ENCODE data around the gene PRDM16. TPM values are rescaled to one million over a fixed set of nuclear protein-coding genes. Genes with fewer than 3 reads are reported as not detected.

PRDM16 gene
- total RNA-seq, 1 experiment from 2014 or later: 22.3 TPM

DNA sequence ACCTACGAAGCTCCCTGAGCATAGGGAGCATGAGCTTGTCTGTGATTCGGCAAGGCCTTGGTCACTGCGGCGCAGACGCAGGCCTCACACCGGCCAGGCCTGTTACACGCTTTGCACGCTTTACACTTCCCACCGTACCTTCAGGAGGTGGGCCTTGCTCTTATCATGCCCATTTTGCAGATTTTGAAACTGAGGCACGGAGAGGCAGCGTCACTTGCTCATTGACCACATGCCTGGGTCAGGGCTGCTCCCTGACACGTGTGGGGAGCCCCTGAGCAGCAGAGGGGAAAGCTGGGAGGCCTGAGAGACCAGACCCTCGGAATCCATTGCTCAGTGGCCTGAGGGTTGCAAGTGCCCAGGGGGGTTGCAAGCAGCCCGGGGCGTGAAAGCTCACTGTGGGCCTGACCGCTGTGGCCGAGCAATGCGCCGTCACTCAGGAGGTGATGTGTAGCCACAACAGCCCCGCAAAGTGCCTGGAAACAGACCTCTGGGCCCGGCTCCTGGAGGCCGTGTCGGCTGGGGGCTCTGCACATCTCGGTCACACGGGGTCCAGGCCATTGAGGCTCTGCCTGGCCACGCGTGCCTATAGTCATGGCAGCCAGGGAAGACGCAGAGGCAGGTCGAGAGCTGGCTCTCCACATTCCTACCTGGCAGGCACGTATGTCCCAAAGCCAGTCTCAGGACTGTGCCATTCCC, 392.4 kb downstream of the PRDM16 start:
- no peak overlapping the region for H3K27ac ChIP-seq (ENCODE audit: low read length)
- DNase-seq (ENCODE audit: low read depth, low spot score) (no peak), ATAC-seq (no peak)
- no TSS peak for BruUV-seq (replicated peaks)
- CTCF ChIA-PET: no interaction called here
- 0 out of 2 replicates have a peak, but pooled peaks cover 4% of the 10 kb centered on the region for H3K4me1 ChIP-seq (ENCODE audit: control insufficient read depth, insufficient read depth, low read length)
- no peaks in the 10 kb centered on the region for H3K9me3 ChIP-seq (ENCODE audit: control insufficient read depth, insufficient read depth, low read depth, low read length)
- POLR2A ChIA-PET: no interaction called here
- TF ChIP-seq TCF7L2 (IDR thresholded peaks at IDR 0.05; ENCODE audit: low read depth, low read length): no peak
- TF ChIP-seq, protein P1, sequence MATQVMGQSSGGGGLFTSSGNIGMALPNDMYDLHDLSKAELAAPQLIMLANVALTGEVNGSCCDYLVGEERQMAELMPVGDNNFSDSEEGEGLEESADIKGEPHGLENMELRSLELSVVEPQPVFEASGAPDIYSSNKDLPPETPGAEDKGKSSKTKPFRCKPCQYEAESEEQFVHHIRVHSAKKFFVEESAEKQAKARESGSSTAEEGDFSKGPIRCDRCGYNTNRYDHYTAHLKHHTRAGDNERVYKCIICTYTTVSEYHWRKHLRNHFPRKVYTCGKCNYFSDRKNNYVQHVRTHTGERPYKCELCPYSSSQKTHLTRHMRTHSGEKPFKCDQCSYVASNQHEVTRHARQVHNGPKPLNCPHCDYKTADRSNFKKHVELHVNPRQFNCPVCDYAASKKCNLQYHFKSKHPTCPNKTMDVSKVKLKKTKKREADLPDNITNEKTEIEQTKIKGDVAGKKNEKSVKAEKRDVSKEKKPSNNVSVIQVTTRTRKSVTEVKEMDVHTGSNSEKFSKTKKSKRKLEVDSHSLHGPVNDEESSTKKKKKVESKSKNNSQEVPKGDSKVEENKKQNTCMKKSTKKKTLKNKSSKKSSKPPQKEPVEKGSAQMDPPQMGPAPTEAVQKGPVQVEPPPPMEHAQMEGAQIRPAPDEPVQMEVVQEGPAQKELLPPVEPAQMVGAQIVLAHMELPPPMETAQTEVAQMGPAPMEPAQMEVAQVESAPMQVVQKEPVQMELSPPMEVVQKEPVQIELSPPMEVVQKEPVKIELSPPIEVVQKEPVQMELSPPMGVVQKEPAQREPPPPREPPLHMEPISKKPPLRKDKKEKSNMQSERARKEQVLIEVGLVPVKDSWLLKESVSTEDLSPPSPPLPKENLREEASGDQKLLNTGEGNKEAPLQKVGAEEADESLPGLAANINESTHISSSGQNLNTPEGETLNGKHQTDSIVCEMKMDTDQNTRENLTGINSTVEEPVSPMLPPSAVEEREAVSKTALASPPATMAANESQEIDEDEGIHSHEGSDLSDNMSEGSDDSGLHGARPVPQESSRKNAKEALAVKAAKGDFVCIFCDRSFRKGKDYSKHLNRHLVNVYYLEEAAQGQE (IDR thresholded peaks at IDR 0.05; ENCODE audit: insufficient read depth in 1 of 2, low read depth in 2 of 2, low read length in 1 of 2): no peak
- TF ChIP-seq, protein P2, sequence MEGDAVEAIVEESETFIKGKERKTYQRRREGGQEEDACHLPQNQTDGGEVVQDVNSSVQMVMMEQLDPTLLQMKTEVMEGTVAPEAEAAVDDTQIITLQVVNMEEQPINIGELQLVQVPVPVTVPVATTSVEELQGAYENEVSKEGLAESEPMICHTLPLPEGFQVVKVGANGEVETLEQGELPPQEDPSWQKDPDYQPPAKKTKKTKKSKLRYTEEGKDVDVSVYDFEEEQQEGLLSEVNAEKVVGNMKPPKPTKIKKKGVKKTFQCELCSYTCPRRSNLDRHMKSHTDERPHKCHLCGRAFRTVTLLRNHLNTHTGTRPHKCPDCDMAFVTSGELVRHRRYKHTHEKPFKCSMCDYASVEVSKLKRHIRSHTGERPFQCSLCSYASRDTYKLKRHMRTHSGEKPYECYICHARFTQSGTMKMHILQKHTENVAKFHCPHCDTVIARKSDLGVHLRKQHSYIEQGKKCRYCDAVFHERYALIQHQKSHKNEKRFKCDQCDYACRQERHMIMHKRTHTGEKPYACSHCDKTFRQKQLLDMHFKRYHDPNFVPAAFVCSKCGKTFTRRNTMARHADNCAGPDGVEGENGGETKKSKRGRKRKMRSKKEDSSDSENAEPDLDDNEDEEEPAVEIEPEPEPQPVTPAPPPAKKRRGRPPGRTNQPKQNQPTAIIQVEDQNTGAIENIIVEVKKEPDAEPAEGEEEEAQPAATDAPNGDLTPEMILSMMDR (IDR thresholded peaks at IDR 0.05): no peak
- TF ChIP-seq POLR2AphosphoS5 (IDR thresholded peaks at IDR 0.05; ENCODE audit: low read depth, low read length): no peak
- TF ChIP-seq SIN3A (IDR thresholded peaks at IDR 0.05; ENCODE audit: borderline replicate concordance, insufficient read depth, low read depth, low read length): no peak
- in situ Hi-C loops (cut with HindIII; ENCODE audit: low pct_unique_long_range_greater_than_20kb, low sequenced_read_pairs) (no loop called here), intact Hi-C loops (cut with micrococcal nuclease; ENCODE audit: unreplicated experiment) (no loop called here)
- H3K27me3 ChIP-seq (ENCODE audit: control insufficient read depth, insufficient read depth, low read length): no peaks in the 10 kb centered on the region
- H3K36me3 ChIP-seq (ENCODE audit: control insufficient read depth, insufficient read depth, low read length): no peaks in the 10 kb centered on the region
- no peak overlapping the region for H3K4me3 ChIP-seq (ENCODE audit: low read depth in 2 of 2, low read length in 2 of 2)

DNA sequence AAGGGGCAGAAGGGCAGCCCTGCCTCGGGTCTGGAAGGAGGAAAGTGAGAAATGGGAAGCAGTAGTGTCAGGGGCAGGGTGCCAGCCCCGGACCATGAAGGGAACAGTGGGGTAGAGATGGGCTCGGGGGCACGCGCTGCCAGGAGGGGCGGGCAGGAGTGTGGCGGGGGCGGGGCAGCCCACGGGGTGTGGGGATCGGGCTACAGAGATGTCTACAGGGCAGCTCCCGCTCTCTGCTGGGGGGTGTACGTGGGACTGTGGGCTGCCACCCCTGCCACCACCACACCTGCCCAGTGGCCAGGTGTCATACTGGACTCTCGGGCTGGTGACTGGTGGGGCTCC, 392.9 kb downstream of the PRDM16 start:
- H3K4me3 ChIP-seq (ENCODE audit: low read depth in 2 of 2, low read length in 2 of 2): no peak overlapping the region
- 0 out of 2 replicates have a peak, but pooled peaks cover 4% of the 10 kb centered on the region for H3K4me1 ChIP-seq (ENCODE audit: control insufficient read depth, insufficient read depth, low read length)
- no peak for ATAC-seq
- no peaks in the 10 kb centered on the region for H3K36me3 ChIP-seq (ENCODE audit: control insufficient read depth, insufficient read depth, low read length)
- H3K27ac ChIP-seq (ENCODE audit: low read length): no peak overlapping the region
- intact Hi-C loops (cut with micrococcal nuclease; ENCODE audit: unreplicated experiment) (no loop called here), in situ Hi-C loops (cut with HindIII; ENCODE audit: low pct_unique_long_range_greater_than_20kb, low sequenced_read_pairs) (no loop called here)
- BruUV-seq (replicated peaks): no TSS peak
- H3K27me3 ChIP-seq (ENCODE audit: control insufficient read depth, insufficient read depth, low read length): no peaks in the 10 kb centered on the region
- no peaks in the 10 kb centered on the region for H3K9me3 ChIP-seq (ENCODE audit: control insufficient read depth, insufficient read depth, low read depth, low read length)
- ChIA-PET POLR2A (no interaction called here), CTCF (no interaction called here)
- DNase-seq (ENCODE audit: low read depth, low spot score): no peak
- TF ChIP-seq TCF7L2 (IDR thresholded peaks at IDR 0.05; ENCODE audit: low read depth, low read length): no peak
- no peak for TF ChIP-seq POLR2AphosphoS5 (IDR thresholded peaks at IDR 0.05; ENCODE audit: low read depth, low read length)
- TF ChIP-seq, protein P2 (IDR thresholded peaks at IDR 0.05): no peak
- TF ChIP-seq SIN3A (IDR thresholded peaks at IDR 0.05; ENCODE audit: borderline replicate concordance, insufficient read depth, low read depth, low read length): no peak
- TF ChIP-seq, protein P1 (IDR thresholded peaks at IDR 0.05; ENCODE audit: insufficient read depth in 1 of 2, low read depth in 2 of 2, low read length in 1 of 2): no peak
